HCT116 (cell line): ENCODE results near the gene HK2. TPM values are rescaled to one million over a fixed set of nuclear protein-coding genes. Genes with fewer than 3 reads are reported as not detected.
A peak's percentile ranks its signal among the peaks of the same experiment; 100 is the strongest.

ENCODE experiments used
- ATAC-seq: fragments of 200-7000 bp; cut with Tn5 transposase; 2 replicates; pipeline ENCODE4 v1.9.1; 2020; ENCODE audit warnings: mild to moderate bottlenecking, moderate library complexity
- BruUV-seq: library from RNA; stranded (reverse); fragments of 400-500 nt; replicated peaks from 2 replicates; lab custom pipeline; 2021; lab: Mats Ljungman, UMichigan
- CTCF ChIA-PET: fragments of 300-600 bp; sonication (Branson Sonifier 250); formaldehyde crosslinking; loops from one replicate; lab custom pipeline; 2021; ENCODE audit warnings: antibody characterized with exemption; lab: Charles Lee
- POLR2A ChIA-PET: fragments of 300-600, 350-600 bp; sonication (Branson Sonifier 250); formaldehyde crosslinking; loops from one replicate; lab custom pipeline; 2021; ENCODE audit warnings: antibody characterized with exemption; lab: Charles Lee
- RAD21 ChIA-PET, 2 experiments: fragments of 300-600 bp; sonication (Branson Sonifier 250); formaldehyde crosslinking; loops; one replicate each; lab custom pipeline; 2023; ENCODE audit warnings: low total read pairs in 2 of 2; ENCODE audit not compliant: uncharacterized antibody in 2 of 2, unreplicated experiment in 2 of 2, low non-redundant PET in 1 of 2; lab: Charles Lee
- DNase-seq: peaks from one replicate; pipeline ENCODE4 v3.0.0-alpha.2; 2010; ENCODE audit warnings: low read depth, low spot score
- H2AFZ ChIP-seq: fragments of 200-600 bp; shearing (Covaris generic), sonication (generic); 2 replicates; pipeline ENCODE4 v1.6.1; 2017; ENCODE audit warnings: low read depth, mixed run types, mixed read lengths, antibody characterized with exemption, low read length; ENCODE audit not compliant: poor library complexity, severe bottlenecking
- H3K27ac ChIP-seq: 2 replicates; pipeline ENCODE4 v1.5.1; 2012; ENCODE audit warnings: low read depth, low read length
- H3K27me3 ChIP-seq: fragments of 200-600 bp; sonication (generic); 2 replicates; pipeline ENCODE4 v1.6.1; 2016; ENCODE audit warnings: mixed run types, low read length, mixed read lengths; ENCODE audit not compliant: insufficient read depth
- H3K36me3 ChIP-seq, 2 experiments: fragments of 200-500 bp in 1 of 2; fragments of 200-600 bp in 1 of 2; sonication (Bioruptor generic) in 1 of 2; sonication (generic) in 1 of 2; 2 replicates each; pipeline versions ENCODE4 v1.5.1 to v1.6.1; 2014 to 2016; ENCODE audit warnings: low read length in 2 of 2, inconsistent platforms in 1 of 2, mixed read lengths in 1 of 2, mixed run types in 1 of 2; ENCODE audit not compliant: insufficient read depth in 2 of 2, control insufficient read depth in 1 of 2
- H3K4me1 ChIP-seq, 2 experiments: fragments of 200-600 bp in 1 of 2; sonication (generic) in 1 of 2; 2 replicates each; pipeline versions ENCODE4 v1.5.1 to v1.6.1; 2012 to 2017; ENCODE audit warnings: low read length in 2 of 2, inconsistent platforms in 1 of 2, mild to moderate bottlenecking in 1 of 2, mixed read lengths in 1 of 2, mixed run types in 1 of 2, moderate library complexity in 1 of 2; ENCODE audit not compliant: insufficient read depth in 2 of 2, control insufficient read depth in 1 of 2
- H3K4me2 ChIP-seq: fragments of 200-600 bp; sonication (generic); 2 replicates; pipeline ENCODE4 v1.6.1; 2017; ENCODE audit warnings: mixed run types, low read length, mixed read lengths
- H3K4me3 ChIP-seq, 2 experiments: fragments of 200-600 bp in 1 of 2; sonication (generic) in 1 of 2; replicated peaks in 1 of 2; 2 replicates each; pipeline ENCODE4 v1.5.1; 2011 to 2016; ENCODE audit warnings: low read length in 2 of 2, control low read depth in 1 of 2, low read depth in 1 of 2, mild to moderate bottlenecking in 1 of 2, mixed read lengths in 1 of 2, mixed run types in 1 of 2
- H3K79me2 ChIP-seq: fragments of 200-600 bp; sonication (generic); 2 replicates; pipeline ENCODE4 v1.6.1; 2017; ENCODE audit warnings: mild to moderate bottlenecking, mixed run types, low read length, moderate library complexity, mixed read lengths; ENCODE audit not compliant: insufficient read depth
- H3K9ac ChIP-seq: fragments of 200-600 bp; sonication (generic); 2 replicates; pipeline ENCODE4 v1.6.1; 2016; ENCODE audit warnings: low read length, mixed read lengths
- H3K9me2 ChIP-seq: fragments of 200-600 bp; sonication (generic), shearing (Covaris generic); 2 replicates; pipeline ENCODE4 v1.6.1; 2017; ENCODE audit warnings: mixed run types, mild to moderate bottlenecking, moderate library complexity; ENCODE audit not compliant: insufficient read depth
- H3K9me3 ChIP-seq, 2 experiments: fragments of 200-500 bp in 1 of 2; fragments of 200-600 bp in 1 of 2; sonication (Bioruptor generic) in 1 of 2; sonication (generic) in 1 of 2; 2 replicates each; pipeline ENCODE4 v1.6.1; 2014 to 2017; ENCODE audit warnings: low read length in 2 of 2, mixed read lengths in 2 of 2, inconsistent platforms in 1 of 2, low read depth in 1 of 2, mild to moderate bottlenecking in 1 of 2, mixed run types in 1 of 2, moderate library complexity in 1 of 2; ENCODE audit not compliant: control insufficient read depth in 1 of 2, insufficient read depth in 1 of 2
- H4K20me1 ChIP-seq: fragments of 200-600 bp; sonication (generic), shearing (Covaris generic); 2 replicates; pipeline ENCODE4 v1.6.1; 2017; ENCODE audit warnings: mixed run types, mild to moderate bottlenecking, moderate library complexity; ENCODE audit not compliant: insufficient read depth
- CEBPB ChIP-seq: IDR thresholded peaks from 2 replicates; pipeline ENCODE4 v1.6.1; 2012; ENCODE audit warnings: low read depth
- CTCF ChIP-seq, 3 experiments: fragments of 200-600 bp in 1 of 3; sonication (generic) in 1 of 3; IDR thresholded peaks in 2 of 3; conservative IDR thresholded peaks in 1 of 3; 2 replicates each; pipeline ENCODE4 v1.5.1; 2012 to 2017; ENCODE audit warnings: low read depth in 2 of 3, low read length in 2 of 3, antibody characterized with exemption in 1 of 3, borderline replicate concordance in 1 of 3, control low read depth in 1 of 3, mild to moderate bottlenecking in 1 of 3, mixed read lengths in 1 of 3, mixed run types in 1 of 3, moderate library complexity in 1 of 3; ENCODE audit not compliant: insufficient read depth in 1 of 3
- EGR1 ChIP-seq: IDR thresholded peaks from 2 replicates; pipeline ENCODE4 v1.6.1; 2012; ENCODE audit warnings: low read depth
- ELF1 ChIP-seq: IDR thresholded peaks from 2 replicates; pipeline ENCODE4 v1.6.1; 2012; ENCODE audit warnings: low read depth, borderline replicate concordance
- POLR2A ChIP-seq: IDR thresholded peaks from 2 replicates; pipeline ENCODE4 v1.7.0; 2011; ENCODE audit warnings: borderline replicate concordance; ENCODE audit not compliant: insufficient read depth, insufficient read length; ENCODE audit errors: extremely low read depth
- POLR2AphosphoS5 ChIP-seq: IDR thresholded peaks from 2 replicates; pipeline ENCODE4 v1.6.1; 2011; ENCODE audit warnings: mild to moderate bottlenecking, low read depth, low read length, moderate library complexity
- REST ChIP-seq: IDR thresholded peaks from 2 replicates; pipeline ENCODE4 v1.6.1; 2012; ENCODE audit warnings: low read depth
- SP1 ChIP-seq: IDR thresholded peaks from 2 replicates; pipeline ENCODE4 v1.6.1; 2012; ENCODE audit warnings: low read depth
- ZNF274 ChIP-seq: fragments of 200-500 bp; sonication (Bioruptor generic); IDR thresholded peaks from 2 replicates; pipeline ENCODE4 v1.6.1; 2014; ENCODE audit warnings: mild to moderate bottlenecking, low read depth, low read length, inconsistent platforms
- intact Hi-C: fragments of 100-400 bp; cut with micrococcal nuclease; formaldehyde crosslinking; loops from 2 replicates; pipeline ENCODE4 v1.10.0; 2022
- total RNA-seq: library from RNA; stranded (reverse); gene quantifications from one replicate; pipeline ENCODE4 v1.2.1, GENCODE V29; 2021; ENCODE audit not compliant: unreplicated experiment
- TF ChIP-seq, protein P1 (sequence below): IDR thresholded peaks from 2 replicates; pipeline ENCODE4 v1.6.1; 2012

The HK2 gene
- total RNA-seq, 1 experiment from 2014 or later: 42.5 TPM

DNA sequence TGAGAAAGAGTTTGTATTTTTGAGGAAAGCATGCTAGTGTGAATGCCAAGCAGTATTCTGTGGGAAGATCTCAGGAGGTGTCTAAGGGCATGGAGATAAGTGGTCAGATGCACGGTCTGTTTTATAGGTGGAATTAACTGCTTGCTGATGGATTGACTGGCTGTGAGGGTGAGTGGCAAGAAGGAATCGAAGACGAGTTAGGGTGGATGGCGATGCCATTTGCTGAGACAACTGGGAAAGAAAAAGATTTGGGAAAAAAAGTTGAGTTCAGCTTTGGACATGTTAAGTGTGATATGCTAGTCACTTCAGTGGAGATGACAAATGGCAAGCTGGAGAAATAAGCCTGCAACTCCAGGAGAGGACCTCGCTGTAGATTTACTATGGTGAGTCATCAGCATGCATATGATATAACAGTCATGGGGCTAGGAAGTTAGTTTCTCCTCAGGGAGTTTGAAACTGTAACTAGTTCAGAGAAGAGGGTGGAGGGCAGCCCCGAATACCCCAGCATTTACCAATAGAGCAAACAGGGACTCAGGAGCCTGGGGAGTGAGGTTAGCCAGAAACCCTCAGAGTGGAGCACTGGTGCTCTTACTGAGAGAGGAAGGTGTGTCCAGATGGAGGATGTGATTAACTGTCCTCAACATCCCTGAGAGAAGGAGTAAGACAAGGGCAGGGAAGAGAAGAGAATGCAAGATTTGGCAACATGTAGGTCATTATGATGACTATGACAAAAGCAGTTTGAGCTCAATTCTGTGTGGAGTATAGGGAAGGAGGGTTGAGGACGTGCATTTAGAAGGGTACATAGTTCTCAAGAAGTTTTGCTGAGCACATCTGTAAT, 2.0 kb upstream of the HK2 start:
- RAD21 ChIA-PET: no interaction called here
- peaks cover 4% of the 10 kb centered on the region; the same call in 1 of the 2 replicates for H4K20me1 ChIP-seq
- ATAC-seq (no peak), DNase-seq (no peak)
- no peak overlapping the region for H3K27ac ChIP-seq
- intact Hi-C loops: no loop called here
- H3K9ac ChIP-seq: no peak overlapping the region
- no peaks in the 10 kb centered on the region for H3K9me3 ChIP-seq
- POLR2A ChIA-PET: no interaction called here
- BruUV-seq: no TSS peak
- peaks cover 26% of the 10 kb centered on the region for H3K79me2 ChIP-seq
- H2AFZ ChIP-seq: no peak overlapping the region
- peaks cover 0 to 1% of the 10 kb centered on the region in 2 experiments; a peak in 1 of 4 replicates for H3K36me3 ChIP-seq
- H3K4me1 ChIP-seq: peaks cover 14 to 32% of the 10 kb centered on the region in 2 experiments; a peak in 3 of 4 replicates
- CTCF ChIA-PET: no interaction called here
- H3K27me3 ChIP-seq: no peaks in the 10 kb centered on the region
- H3K9me2 ChIP-seq: no peaks in the 10 kb centered on the region
- no peak overlapping the region for H3K4me3 ChIP-seq
- peak overlapping the region; percentile 10; the same call in 1 of the 2 replicates for H3K4me2 ChIP-seq
- TF ChIP-seq POLR2AphosphoS5 (no peak), ELF1 (no peak), SP1 (no peak), REST (no peak), EGR1 (no peak), POLR2A (no peak), ZNF274 (no peak), CEBPB (no peak), CTCF (IDR thresholded peaks at IDR 0.05 in 2 of 3, conservative IDR thresholded peaks at IDR 0.05 in 1 of 3; ENCODE audit: borderline replicate concordance in 1 of 3, insufficient read depth in 1 of 3, low read depth in 2 of 3, low read length in 2 of 3) (no peak)
- TF ChIP-seq, protein P1, sequence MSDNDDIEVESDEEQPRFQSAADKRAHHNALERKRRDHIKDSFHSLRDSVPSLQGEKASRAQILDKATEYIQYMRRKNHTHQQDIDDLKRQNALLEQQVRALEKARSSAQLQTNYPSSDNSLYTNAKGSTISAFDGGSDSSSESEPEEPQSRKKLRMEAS: no peak
- TF ChIP-seq, all 23 proteins: peak for 0
